HCT116 (cell line): ENCODE measurements around the gene FKBP6.

Source experiments
- FOSL1 ChIP-seq: IDR thresholded peaks from 2 replicates; pipeline ENCODE4 v1.6.1; 2012; ENCODE audit warnings: low read depth
- POLR2A ChIP-seq: IDR thresholded peaks from 2 replicates; pipeline ENCODE4 v1.7.0; 2011; ENCODE audit warnings: borderline replicate concordance; ENCODE audit not compliant: insufficient read depth, insufficient read length; ENCODE audit errors: extremely low read depth
- TF ChIP-seq, protein P1 (sequence below), 3 experiments: fragments of 200-600 bp in 1 of 3; sonication (generic) in 1 of 3; IDR thresholded peaks in 2 of 3; conservative IDR thresholded peaks in 1 of 3; 2 replicates each; pipeline ENCODE4 v1.5.1; 2012 to 2017; ENCODE audit warnings: low read depth in 2 of 3, low read length in 2 of 3, antibody characterized with exemption in 1 of 3, borderline replicate concordance in 1 of 3, control low read depth in 1 of 3, mild to moderate bottlenecking in 1 of 3, mixed read lengths in 1 of 3, mixed run types in 1 of 3, moderate library complexity in 1 of 3; ENCODE audit not compliant: insufficient read depth in 1 of 3
- TF ChIP-seq, protein P2 (sequence below): IDR thresholded peaks from 2 replicates; pipeline ENCODE4 v1.6.1; 2012; ENCODE audit warnings: low read depth
- TF ChIP-seq, protein P3 (sequence below): IDR thresholded peaks from 2 replicates; pipeline ENCODE4 v1.6.1; 2012

DNA sequence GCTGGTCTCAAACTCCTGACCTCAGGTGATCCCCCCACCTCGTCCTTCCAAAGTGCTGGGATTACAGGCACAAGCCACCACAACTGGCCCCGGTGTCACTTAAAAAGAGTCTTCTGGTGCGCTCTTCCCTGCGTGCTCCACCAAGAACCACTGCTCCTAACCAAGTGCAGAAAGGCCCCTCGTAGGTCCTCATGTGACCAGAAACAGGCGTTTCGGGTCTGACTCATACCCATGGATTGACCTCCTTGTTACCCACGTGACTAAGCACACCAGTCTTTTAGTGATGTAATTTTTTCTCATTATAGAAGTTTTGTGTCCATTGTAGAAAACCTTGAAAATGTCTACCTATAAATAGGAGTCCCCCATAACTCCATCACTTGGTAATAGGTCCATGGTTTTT lies 13.9 kb downstream of the FKBP6 start:
- TF ChIP-seq POLR2A (no peak), FOSL1 (0 out of 2 replicates have a peak, but pooled peaks have one; percentile 9)
- TF ChIP-seq, protein P1, sequence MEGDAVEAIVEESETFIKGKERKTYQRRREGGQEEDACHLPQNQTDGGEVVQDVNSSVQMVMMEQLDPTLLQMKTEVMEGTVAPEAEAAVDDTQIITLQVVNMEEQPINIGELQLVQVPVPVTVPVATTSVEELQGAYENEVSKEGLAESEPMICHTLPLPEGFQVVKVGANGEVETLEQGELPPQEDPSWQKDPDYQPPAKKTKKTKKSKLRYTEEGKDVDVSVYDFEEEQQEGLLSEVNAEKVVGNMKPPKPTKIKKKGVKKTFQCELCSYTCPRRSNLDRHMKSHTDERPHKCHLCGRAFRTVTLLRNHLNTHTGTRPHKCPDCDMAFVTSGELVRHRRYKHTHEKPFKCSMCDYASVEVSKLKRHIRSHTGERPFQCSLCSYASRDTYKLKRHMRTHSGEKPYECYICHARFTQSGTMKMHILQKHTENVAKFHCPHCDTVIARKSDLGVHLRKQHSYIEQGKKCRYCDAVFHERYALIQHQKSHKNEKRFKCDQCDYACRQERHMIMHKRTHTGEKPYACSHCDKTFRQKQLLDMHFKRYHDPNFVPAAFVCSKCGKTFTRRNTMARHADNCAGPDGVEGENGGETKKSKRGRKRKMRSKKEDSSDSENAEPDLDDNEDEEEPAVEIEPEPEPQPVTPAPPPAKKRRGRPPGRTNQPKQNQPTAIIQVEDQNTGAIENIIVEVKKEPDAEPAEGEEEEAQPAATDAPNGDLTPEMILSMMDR (IDR thresholded peaks at IDR 0.05 in 2 of 3, conservative IDR thresholded peaks at IDR 0.05 in 1 of 3; ENCODE audit: borderline replicate concordance in 1 of 3, insufficient read depth in 1 of 3, low read depth in 2 of 3, low read length in 2 of 3) = no peak
- TF ChIP-seq, protein P2, sequence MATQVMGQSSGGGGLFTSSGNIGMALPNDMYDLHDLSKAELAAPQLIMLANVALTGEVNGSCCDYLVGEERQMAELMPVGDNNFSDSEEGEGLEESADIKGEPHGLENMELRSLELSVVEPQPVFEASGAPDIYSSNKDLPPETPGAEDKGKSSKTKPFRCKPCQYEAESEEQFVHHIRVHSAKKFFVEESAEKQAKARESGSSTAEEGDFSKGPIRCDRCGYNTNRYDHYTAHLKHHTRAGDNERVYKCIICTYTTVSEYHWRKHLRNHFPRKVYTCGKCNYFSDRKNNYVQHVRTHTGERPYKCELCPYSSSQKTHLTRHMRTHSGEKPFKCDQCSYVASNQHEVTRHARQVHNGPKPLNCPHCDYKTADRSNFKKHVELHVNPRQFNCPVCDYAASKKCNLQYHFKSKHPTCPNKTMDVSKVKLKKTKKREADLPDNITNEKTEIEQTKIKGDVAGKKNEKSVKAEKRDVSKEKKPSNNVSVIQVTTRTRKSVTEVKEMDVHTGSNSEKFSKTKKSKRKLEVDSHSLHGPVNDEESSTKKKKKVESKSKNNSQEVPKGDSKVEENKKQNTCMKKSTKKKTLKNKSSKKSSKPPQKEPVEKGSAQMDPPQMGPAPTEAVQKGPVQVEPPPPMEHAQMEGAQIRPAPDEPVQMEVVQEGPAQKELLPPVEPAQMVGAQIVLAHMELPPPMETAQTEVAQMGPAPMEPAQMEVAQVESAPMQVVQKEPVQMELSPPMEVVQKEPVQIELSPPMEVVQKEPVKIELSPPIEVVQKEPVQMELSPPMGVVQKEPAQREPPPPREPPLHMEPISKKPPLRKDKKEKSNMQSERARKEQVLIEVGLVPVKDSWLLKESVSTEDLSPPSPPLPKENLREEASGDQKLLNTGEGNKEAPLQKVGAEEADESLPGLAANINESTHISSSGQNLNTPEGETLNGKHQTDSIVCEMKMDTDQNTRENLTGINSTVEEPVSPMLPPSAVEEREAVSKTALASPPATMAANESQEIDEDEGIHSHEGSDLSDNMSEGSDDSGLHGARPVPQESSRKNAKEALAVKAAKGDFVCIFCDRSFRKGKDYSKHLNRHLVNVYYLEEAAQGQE = no peak
- TF ChIP-seq, protein P3, sequence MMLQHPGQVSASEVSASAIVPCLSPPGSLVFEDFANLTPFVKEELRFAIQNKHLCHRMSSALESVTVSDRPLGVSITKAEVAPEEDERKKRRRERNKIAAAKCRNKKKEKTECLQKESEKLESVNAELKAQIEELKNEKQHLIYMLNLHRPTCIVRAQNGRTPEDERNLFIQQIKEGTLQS = no peak
